ENCODE data around the gene CRACR2B.
A peak's percentile ranks its signal among the peaks of the same experiment; 100 is the strongest.

CRACR2B gene

DNA sequence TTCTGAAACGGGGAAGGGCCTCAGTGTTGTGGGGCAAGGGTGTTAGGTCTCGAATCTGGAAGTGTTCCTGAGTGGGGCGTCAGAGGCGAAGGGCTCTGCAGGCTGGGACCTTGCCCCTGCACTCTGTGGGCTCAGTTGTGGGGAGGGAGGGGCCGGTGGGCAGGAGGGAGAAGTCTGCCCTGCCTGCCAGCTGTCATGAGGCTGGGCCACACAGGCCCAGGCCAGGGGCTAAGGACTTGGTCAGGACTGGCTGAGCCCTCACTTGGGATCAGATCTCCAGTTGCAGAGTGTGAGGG is at the start of gene CRACR2B:
TSS of gene CRACR2B (plus strand) at position 23 of the 296 bp plus-strand sequence. CDS start 689 bp downstream, outside the sequence.
- in situ Hi-C loops (cut with HindIII; ENCODE audit: low pct_ligation_motif_present, low sequenced_read_pairs): no loop called here

DNA sequence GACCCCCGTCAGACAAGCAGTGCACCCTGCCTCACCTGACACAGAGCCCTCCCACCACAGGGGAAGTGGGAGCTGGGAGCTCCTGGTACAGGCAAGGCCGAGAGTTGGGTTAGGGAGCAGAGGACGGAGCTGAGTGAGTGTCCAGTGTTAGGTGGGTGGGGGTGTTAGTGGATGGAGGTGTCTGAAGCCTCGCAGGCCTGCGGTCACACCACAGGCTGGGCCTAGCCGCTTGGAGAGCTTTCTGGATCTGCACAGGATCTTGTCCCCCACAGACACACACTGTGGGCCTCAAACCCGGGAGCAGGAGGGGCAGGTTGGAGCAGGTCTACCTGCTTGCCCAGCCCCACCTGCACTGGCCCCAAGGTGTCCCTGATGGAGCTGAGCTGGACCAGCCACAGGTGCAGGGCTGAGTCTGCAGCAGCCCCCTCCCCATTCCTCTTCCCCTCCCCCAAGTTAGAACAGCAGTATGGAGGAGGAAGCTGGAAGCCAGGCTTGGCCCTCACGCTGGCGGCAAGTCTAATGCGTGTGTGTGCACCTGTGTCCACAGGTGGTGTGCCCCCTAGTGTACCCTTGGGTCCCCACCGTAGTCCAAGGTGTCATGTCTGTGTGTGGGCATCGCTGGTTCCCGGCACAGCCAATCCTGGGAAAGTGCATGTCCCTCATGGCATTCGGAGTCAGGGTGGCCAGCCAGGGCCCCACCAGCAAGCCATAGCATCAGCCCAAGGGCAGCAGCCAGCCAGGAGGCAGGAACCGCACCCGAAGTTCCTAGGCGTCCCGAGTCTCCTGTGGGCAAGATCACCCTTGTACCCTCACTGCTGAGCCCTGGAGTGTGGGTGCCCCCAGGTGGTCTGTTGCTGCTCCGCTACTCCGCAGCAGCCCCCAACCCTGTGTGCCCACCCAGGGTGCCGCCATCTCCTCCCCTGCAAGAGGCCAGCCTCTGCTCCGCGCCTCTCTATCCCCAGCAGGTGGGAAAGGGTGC is 48.5 kb upstream of the CRACR2B start:
- Histone ChIP-seq H3K4me3 (ENCODE audit: low read depth, low read length) (no peak overlapping the region), H3K27me3 (replicated peaks) (no peaks in the 10 kb centered on the region), H3K36me3 (replicated peaks) (peaks cover 2% of the 10 kb centered on the region), H3K27ac (no peak overlapping the region)
- DNase-seq: no peak
- TF ChIP-seq, protein P1, sequence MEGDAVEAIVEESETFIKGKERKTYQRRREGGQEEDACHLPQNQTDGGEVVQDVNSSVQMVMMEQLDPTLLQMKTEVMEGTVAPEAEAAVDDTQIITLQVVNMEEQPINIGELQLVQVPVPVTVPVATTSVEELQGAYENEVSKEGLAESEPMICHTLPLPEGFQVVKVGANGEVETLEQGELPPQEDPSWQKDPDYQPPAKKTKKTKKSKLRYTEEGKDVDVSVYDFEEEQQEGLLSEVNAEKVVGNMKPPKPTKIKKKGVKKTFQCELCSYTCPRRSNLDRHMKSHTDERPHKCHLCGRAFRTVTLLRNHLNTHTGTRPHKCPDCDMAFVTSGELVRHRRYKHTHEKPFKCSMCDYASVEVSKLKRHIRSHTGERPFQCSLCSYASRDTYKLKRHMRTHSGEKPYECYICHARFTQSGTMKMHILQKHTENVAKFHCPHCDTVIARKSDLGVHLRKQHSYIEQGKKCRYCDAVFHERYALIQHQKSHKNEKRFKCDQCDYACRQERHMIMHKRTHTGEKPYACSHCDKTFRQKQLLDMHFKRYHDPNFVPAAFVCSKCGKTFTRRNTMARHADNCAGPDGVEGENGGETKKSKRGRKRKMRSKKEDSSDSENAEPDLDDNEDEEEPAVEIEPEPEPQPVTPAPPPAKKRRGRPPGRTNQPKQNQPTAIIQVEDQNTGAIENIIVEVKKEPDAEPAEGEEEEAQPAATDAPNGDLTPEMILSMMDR (IDR thresholded peaks at IDR 0.05; ENCODE audit: low read depth, low read length, missing control alignments): no peak
- in situ Hi-C loops (cut with HindIII; ENCODE audit: low pct_ligation_motif_present, low sequenced_read_pairs): no loop called here

More for the DNA sequence above, at the start of gene CRACR2B:
- TF ChIP-seq, protein P1 (IDR thresholded peaks at IDR 0.05; ENCODE audit: low read depth, low read length, missing control alignments): no peak
- H3K27me3 ChIP-seq (replicated peaks): no peaks in the 10 kb centered on the region
- H3K27ac ChIP-seq: no peak within 1 kb of the TSS
- no peak for DNase-seq
- H3K36me3 ChIP-seq (replicated peaks): peaks cover 18% of the 10 kb centered on the region
- no peak within 1 kb of the TSS for H3K4me3 ChIP-seq (ENCODE audit: low read depth, low read length)

GRCh38 chr11:779955-780532 is 47.7 kb upstream of the CRACR2B start:
- Histone ChIP-seq H3K36me3 (replicated peaks) (no peaks in the 10 kb centered on the region), H3K4me3 (ENCODE audit: low read depth, low read length) (no peak overlapping the region), H3K27me3 (replicated peaks) (no peaks in the 10 kb centered on the region), H3K27ac (no peak overlapping the region)
- in situ Hi-C loops (cut with HindIII; ENCODE audit: low pct_ligation_motif_present, low sequenced_read_pairs): no loop called here
- TF ChIP-seq, protein P1 (IDR thresholded peaks at IDR 0.05; ENCODE audit: low read depth, low read length, missing control alignments): no peak
- no peak for DNase-seq

DNA sequence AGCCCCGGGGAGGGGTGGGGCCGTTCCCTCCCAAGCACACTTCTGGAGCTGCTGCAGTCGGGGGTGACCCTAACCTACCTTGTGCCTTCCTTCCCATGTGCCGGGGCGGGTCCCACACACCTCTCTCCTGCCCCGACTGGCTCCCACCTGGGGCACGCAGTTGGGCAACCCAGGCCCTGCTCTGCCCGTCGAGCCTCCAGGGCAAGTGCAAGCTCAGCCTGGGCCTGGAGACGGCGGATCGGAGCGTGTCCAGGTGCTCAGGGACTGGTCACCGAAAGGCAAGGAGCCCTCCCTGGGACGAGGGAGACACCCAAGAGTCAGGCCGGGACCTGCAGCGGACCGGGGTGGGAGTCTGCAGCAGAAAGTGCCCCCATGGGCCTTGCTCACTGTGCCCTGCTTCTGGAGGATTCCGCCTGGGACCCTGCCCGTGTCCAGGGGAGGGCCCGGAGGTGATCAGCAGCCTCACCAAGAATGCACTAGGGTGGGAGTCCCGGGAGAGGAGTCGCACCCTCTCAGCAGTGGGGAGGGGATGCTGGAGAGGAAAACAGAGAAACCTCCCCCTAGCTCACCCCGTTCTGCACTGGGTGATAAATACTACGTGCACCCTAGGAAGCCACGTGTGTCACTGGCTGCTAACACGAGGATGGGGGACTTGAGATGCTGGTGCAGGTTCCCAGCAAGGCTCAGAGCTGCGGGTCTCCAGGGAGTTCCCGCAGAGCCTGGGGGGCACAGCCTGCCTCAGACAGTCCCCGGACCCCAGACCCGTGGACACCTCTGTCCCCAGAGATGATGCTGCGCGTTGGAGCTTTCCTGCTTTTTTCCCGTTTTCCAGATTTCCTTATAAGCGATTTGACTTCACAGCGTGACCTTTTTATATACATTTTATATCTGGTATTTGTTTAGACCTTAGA is 45.2 kb upstream of the CRACR2B start:
- TF ChIP-seq, protein P1 (IDR thresholded peaks at IDR 0.05; ENCODE audit: low read depth, low read length, missing control alignments): no peak
- Histone ChIP-seq H3K36me3 (replicated peaks) (no peaks in the 10 kb centered on the region), H3K27ac (no peak overlapping the region), H3K4me3 (ENCODE audit: low read depth, low read length) (no peak overlapping the region), H3K27me3 (replicated peaks) (no peaks in the 10 kb centered on the region)
- in situ Hi-C loops (cut with HindIII; ENCODE audit: low pct_ligation_motif_present, low sequenced_read_pairs): no loop called here
- DNase-seq: no peak

DNA sequence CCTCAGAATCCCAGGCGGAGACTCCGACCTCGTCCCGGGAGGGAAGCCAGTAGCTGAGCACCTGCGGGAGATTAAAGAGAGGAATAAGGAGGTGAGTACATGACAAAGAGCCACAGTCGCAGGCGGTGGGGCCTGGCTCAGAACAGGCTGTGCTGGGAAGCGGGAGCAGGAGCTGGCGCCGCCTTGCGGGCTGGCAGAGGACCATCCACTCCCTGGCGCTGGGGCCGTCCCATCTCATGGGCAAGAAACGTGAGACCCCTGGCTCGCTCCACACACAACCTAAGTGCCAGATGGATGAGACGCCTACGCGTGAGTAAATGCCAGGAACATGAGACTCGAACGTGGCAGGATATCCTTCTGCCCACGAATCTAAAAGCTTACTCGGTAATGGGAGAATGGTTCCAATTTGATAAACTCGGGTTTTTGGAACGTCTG is 44.1 kb upstream of the CRACR2B start:
- H3K27me3 ChIP-seq (replicated peaks): no peaks in the 10 kb centered on the region
- in situ Hi-C loops (cut with HindIII; ENCODE audit: low pct_ligation_motif_present, low sequenced_read_pairs): no loop called here
- peak; percentile 62 for DNase-seq
- TF ChIP-seq, protein P1 (IDR thresholded peaks at IDR 0.05; ENCODE audit: low read depth, low read length, missing control alignments): peak; percentile 91
- H3K36me3 ChIP-seq (replicated peaks): no peaks in the 10 kb centered on the region
- H3K4me3 ChIP-seq (ENCODE audit: low read depth, low read length): no peak overlapping the region
- no peak overlapping the region for H3K27ac ChIP-seq
